Choroid plexus epithelial cell (primary cell): Measurements from ENCODE around the gene THG1L.

Source experiments
- DNase-seq: peaks from one replicate; pipeline ENCODE4 v3.0.0-alpha.2; 2010; ENCODE audit warnings: low read depth
- H3K4me3 ChIP-seq: 2 replicates; pipeline ENCODE4 v1.5.1; 2011; ENCODE audit warnings: low read depth, mild to moderate bottlenecking, control low read depth, low read length, moderate library complexity
- CTCF ChIP-seq: conservative IDR thresholded peaks from 2 replicates; pipeline ENCODE4 v1.5.1; 2011; ENCODE audit warnings: low read depth, mild to moderate bottlenecking, control low read depth, inconsistent platforms, low read length, moderate library complexity

THG1L gene

GRCh38 chr5:157732596-157733262 is 1.5 kb downstream of the THG1L start:
- no peak overlapping the region for H3K4me3 ChIP-seq
- DNase-seq: no peak
- no peak for TF ChIP-seq CTCF

- no peak overlapping the region for H3K4me3 ChIP-seq
- TF ChIP-seq CTCF: no peak
- DNase-seq: no peak
These were observed 3.2 kb downstream of the THG1L start for GRCh38 chr5:157734436-157734835.

GRCh38 chr5:157735991-157736390 is 4.8 kb downstream of the THG1L start:
- H3K4me3 ChIP-seq: no peak overlapping the region
- no peak for TF ChIP-seq CTCF
- no peak for DNase-seq

GRCh38 chr5:157739388-157740228 is 8.4 kb downstream of the THG1L start:
- TF ChIP-seq CTCF: no peak
- no peak overlapping the region for H3K4me3 ChIP-seq
- no peak for DNase-seq

GRCh38 chr5:157740229-157740610 is 9.0 kb downstream of the THG1L start:
- peak; percentile 65 for TF ChIP-seq CTCF
- DNase-seq: peak; percentile 42
- H3K4me3 ChIP-seq: no peak overlapping the region

GRCh38 chr5:157741131-157741530 is 9.9 kb downstream of the THG1L start:
- no peak overlapping the region for H3K4me3 ChIP-seq
- no peak for TF ChIP-seq CTCF
- no peak for DNase-seq
